Kidney capillary endothelial cell (primary cell): ENCODE data around the gene ACAP3.
A peak's percentile ranks its signal among the peaks of the same experiment; 100 is the strongest.

Experiments used
- DNase-seq: peaks from one replicate; pipeline ENCODE4 v3.0.0-alpha.2; 2018; ENCODE audit warnings: low spot score

The ACAP3 gene

GRCh38 chr1:1285102-1285571 lies 22.6 kb downstream of the ACAP3 start:
- no peak for DNase-seq

DNA sequence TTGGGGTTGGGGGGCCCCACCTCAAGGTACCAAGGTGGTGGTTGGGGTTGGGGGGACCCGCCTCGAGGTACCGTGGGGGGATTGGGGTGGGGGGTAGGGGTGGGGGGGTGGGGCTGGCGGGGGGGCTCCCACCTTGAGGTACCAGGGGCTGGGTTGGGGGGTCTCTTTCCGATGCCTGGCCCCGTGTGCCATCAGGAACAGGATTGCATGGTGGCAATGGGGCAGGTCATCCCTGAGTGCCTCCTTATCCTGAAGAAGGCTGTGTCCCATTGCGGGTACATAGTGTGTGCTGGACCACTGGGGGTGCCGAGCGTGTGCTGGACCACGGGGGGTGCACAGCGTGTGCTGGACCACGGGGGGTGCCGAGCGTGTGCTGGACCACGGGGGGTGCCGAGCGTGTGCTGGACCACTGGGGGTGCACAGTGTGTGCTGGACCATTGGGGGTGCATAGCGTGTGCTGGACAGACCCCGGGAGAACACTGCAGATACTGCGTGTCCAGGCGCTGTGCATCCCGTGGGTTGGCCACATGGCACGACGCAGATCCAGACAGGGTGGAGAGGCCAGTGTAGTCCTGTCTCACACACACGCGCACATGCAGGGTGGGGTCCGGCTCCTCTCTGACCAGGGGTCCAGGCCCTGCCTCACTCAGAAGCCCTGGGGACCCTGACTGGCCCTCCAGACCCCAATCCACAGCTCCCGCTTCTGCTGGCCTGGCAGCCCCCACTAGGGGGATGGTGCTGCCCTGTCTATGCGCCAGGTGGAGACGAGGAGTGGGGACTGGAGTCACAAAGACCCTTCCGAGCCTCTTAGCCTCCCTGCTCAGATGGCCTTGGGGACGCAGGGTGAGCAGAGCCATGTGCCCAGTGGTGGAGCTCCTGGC lies 23.3 kb downstream of the ACAP3 start:
- no peak for DNase-seq

- no peak for DNase-seq
These were observed 23.9 kb downstream of the ACAP3 start for GRCh38 chr1:1283821-1284220.

DNA sequence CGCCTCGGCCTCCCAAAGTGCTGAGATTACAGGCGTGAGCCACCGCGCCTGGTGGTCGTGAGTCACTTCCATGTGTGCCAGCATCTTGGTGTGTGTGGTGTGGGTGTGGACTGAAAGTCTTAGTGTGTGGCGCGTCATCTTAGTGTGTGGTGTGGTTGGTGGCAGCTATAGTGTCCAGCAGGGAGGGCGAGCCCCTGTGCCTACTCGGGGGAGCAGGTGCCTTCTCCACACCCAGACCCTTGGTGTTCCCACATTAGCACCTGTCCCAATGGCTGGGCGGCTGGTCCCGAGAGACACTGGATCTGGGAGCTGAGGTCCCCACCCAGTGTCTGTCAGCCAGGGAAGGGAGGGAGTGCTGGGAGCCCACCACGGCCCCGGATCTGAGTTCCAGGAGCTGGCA lies 24.7 kb downstream of the ACAP3 start:
- no peak for DNase-seq

GRCh38 chr1:1281533-1282321 lies 26.0 kb downstream of the ACAP3 start:
- DNase-seq, result peak; percentile 91

DNA sequence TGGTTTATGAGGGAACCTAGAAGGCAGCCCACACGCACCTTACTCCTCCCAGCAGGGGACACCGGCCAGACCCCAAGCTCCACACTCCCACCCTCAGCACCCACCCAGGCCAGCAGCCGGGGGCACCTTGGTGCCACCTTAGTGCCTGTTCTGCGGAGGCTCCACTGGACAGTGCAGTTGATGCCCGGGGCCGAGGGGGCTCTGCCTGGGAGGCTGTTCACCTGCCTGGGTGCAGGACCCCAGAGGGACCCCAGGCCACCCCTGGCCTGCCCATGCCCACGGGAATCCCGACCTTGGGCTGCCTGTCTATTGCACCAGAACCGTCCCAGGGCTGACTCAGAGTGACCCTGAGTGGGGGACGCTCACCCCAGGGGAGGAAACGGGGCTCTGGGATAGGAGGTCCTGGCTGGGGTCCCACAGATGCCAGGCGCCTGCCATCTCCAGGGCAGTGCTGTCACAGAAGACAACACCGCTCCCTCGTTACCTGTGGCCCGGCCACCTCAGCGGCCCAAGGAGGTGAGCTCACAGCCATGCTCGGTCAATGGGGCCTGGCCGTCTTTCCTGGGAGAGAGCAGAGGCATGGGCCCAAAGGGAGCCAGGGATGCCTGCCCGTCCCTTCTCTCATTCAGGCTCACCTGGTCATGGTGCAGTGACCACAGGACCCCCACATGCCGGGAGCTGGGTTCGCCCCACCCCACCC lies 26.8 kb downstream of the ACAP3 start:
- DNase-seq, result no peak

DNA sequence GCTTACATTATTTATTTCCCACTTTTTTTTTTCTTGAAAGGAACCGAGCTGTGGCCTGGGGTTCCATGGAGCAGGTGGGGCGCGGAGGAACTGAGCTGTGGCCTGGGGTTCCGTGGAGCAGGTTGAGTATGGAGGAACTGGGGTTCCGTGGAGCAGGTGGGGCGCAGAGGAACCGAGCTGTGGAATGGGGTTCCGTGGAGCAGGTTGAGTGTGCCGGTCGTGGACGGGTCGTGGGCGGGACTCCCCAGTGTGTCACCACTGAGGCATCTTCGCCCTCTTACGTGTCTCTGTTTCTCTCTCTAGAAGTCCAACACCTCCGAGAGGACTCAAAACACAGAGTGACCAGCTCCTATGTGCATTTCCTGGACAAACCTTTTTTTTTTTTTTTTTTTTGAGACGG lies 28.7 kb downstream of the ACAP3 start:
- no peak for DNase-seq

- no peak for DNase-seq
These were observed 29.1 kb downstream of the ACAP3 start for GRCh38 chr1:1278620-1279019.

DNA sequence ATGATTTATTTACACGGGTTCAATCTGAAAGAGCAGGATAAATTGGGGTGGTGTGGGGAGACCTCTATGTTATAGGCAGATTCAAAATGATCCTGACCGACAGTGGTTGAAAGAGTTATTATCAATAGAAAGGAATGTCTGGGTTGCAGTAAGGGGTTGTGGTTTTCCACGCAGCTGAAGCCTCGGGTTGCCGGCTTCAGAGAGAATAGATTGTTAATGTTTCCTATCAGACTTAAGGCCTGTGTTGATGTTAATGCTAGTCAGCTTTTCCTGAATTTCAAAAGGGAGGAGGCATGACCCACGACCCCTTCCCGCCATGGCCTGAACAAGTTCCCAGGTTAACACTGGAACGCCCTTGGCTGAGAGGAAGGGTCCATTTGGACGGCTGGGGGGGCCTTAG lies 31.9 kb downstream of the ACAP3 start:
- no peak for DNase-seq

- DNase-seq, result no peak
These were observed 32.7 kb downstream of the ACAP3 start for GRCh38 chr1:1274931-1275431.

GRCh38 chr1:1274299-1274930 lies 33.3 kb downstream of the ACAP3 start:
- no peak for DNase-seq

DNA sequence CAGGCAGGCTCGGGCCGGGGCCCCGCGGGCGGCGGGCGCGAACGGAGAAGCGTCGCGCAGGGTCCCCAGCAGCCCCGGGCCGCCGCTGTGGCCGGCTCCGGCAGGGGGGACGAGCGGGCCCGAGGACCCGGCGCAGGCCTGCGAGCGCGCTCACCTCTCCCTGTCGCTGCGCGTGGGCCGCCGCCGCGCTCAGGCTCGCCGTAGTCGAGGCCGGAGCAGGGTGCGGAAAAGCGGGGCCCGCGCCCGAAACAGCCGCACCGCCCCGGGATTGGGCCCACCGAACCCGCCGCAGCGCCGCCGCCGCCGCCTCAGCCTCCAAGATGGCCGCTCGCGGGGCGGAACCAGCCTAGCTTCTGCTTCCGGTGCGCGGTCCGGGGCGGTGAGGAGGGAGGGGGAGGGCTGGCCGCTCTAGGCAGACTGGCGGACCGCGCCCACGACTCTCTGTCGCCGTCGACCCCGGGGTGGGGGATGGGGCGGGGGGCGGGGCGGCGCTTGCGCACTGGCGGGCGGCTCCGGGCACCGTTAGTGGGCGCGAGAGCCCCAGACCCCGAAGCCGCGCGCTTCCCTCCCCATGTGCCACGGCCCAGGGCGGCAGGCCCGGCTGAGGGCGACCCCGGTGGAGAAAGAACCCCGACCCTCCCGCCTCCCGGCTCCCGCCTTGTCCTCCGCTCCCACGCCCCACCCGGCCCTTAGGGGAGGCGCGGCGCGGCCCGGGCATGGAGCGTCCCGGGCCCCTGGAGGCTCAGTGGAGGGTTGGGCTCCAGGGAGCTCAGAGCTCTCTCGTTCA lies 34.0 kb downstream of the ACAP3 start, which contains the start of gene UBE2J2:
TSS of gene UBE2J2 (minus strand) at position 343 of the 787 bp plus-strand sequence. CDS start 5,862 bp downstream, outside the sequence.
- DNase-seq, result peak; percentile 84

- no peak for DNase-seq
These were observed 34.6 kb downstream of the ACAP3 start for GRCh38 chr1:1273209-1273511.

DNA sequence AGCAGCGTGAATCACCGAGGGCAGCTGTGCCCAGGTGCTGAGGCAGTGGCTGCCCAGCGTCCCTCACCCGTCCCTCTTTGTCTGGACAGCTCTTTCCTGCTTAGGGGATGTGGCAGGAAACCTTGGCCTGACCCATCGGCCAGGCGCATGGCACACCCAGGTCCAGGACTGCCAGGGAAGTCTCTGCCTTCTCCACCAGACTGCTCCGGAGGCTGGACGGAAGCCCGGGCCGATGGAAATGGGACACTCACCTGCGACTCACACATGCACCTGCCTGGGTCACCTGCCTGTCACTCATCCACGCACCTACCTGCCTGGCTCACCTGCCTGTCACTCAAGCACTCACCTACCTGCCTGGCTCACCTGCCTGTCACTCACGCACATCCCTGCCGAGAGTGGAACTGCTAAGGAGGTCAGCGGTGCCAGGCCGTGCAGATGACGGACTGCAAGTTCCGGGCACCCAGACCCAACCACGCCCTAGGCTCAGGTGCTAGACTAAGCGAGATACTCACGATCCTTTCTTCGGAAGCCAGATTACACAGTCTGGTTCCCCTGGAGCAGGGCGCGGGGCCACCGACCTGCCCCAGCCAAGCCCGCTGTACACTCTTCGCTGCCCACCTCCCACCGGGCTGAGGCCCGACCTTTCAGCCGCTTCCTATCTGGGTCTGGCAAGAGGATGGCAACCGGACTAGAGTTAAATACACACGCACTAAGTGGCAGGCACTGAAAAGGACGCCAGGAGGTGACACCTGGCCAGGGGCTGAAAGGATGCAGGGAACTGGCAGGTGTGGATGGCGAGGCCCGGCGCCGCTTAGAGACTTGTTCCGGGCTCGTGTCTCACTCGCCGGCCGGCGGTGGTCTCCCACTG lies 35.2 kb downstream of the ACAP3 start:
- peak; percentile 72 for DNase-seq

- no peak for DNase-seq
These were observed 36.9 kb downstream of the ACAP3 start for GRCh38 chr1:1270813-1271212.

GRCh38 chr1:1268284-1268682 lies 39.4 kb downstream of the ACAP3 start:
- DNase-seq, result no peak

- no peak for DNase-seq
These were observed 40.0 kb downstream of the ACAP3 start for GRCh38 chr1:1267488-1268283.

DNA sequence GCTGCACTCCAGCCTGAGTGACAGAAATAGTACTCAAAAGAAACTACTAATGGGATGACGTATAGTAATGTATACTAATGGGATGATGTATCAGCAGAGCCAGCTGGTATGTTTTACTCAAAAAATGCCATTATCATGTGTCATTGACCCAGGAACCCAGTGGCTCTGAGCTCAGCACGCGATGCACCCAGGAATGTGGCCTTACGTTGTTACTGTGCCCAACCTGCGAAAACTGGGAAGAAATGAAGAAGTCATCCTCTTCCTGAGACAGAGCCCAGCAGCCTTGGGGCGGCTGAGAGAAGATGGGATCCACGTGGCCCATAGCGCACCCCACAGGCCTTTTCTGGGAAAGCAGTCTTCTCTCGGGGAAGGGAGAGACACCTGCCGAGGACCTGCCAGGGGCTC lies 42.9 kb downstream of the ACAP3 start:
- peak; percentile 47 for DNase-seq

DNA sequence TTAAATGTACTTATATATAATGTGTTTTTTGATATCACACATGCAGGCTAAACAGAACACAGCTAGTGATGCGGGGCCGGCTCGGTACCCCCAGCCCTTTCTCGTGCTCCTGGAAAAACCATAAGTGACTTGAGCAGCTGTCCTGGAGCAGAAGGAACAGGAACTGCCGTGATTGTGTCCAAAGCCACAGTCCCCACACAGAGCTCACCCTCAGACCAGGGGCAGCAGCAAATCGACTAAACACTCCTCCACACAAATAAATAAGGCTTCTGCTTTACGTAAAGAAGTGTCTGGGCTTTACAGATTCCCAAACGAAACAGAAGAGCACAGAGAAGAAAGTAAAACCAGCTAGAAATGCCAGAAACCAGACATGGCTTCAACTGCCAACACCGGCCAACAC lies 43.7 kb downstream of the ACAP3 start:
- no peak for DNase-seq
